GM19452 (cell line): ENCODE data around the gene ASCC2.
A peak's percentile ranks its signal among the peaks of the same experiment; 100 is the strongest.

Experiments
- ATAC-seq: cut with Tn5 transposase; IDR thresholded peaks from one replicate; pipeline ENCODE4 v1.9.1; 2021; ENCODE audit not compliant: unreplicated experiment

The ASCC2 gene

DNA sequence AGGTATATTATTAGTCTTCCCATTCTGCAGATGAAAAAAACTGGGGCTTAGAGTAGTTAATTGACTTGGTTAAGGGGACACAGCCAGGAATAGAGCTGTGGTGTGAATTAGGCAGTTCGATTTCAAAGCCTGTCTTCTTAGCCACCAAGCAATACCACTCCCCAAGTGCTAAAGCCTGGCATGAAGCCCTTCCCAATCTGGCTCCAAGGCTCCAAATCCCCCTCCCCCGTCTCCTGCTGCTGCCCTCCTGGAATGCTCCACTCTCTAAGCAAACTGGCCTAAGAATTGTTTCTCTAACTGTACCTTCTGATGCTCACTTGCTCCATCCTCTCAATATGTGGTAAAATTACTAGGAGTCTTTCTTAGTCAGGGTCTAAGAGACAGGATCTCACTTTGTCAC lies 18.6 kb downstream of the ASCC2 start:
- ATAC-seq, result no peak

DNA sequence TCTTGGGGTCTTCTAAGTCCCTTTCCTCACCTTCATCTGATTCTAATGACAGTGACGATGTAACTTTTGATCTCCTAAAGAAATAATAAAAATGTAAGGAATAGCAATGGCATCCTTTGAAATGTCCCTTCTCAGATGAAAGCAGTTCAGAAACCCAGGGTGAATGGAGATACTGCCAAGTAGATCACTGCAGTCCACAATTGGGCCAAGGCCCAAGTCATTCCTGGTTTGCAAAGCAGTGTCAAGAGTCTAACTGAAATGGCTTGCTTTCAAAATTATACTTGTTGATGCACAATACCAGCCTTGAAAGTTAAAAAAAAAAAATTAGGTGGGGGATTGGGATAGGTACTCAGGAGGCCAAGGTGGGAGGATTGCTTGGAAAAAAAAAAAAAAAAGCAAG lies 20.4 kb downstream of the ASCC2 start:
- ATAC-seq, result no peak

DNA sequence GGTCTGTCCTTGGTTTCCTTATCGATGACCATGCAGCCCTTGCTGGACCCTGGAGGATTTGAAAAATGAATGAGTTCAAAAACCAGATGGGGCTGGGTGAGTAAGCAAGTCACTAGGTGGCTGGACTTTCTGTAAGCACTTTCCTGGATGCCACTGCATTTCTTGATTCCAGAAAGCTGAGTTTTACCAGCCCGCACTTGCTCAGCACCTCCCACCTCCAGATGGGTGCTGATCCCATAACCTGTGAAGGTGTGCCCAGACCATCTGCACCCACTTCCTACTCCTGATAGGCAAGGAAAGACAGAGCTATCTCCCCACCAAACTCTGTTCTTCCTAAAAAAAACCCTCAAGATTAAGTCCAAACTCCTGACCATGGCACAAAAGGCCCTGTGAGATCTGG lies 21.1 kb downstream of the ASCC2 start:
- no peak for ATAC-seq

DNA sequence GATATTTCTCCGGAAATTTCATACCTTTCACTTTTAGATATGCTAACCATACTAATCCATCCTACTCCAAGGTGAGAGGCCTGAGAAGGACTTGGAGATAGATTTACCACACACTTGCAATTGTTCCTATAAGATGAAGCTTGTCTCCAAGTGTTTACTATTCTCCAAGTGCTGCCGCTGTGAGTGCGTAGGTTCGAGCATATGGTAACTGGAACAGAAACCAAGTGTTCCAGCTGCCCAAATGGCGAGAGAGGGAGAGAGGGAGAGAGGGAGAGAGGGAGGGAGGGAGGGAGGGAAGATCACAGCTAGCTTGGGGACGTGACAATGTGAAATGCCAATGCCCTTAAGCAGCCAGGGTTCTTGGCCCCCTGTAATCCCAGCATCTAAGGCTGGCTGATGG lies 21.5 kb downstream of the ASCC2 start:
- no peak for ATAC-seq

DNA sequence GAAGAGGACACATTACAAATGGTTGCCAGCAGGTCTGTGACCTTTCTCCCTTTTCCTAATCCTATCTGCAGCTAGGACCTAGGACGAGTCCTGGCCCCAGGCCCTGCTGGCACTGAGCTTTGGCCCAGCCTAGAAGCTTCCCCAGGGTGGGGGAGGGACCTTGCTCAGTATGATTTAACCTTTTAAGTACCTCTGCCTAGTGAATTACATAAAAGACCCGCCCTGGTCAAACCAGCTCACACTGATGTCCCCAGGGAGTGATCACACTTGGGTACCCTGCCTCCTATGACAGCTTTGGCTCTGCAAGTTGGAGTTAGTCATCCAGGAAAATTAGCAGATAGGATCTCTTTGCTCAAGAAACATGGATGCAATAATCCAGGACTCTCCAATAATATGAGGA lies 21.9 kb downstream of the ASCC2 start:
- no peak for ATAC-seq

DNA sequence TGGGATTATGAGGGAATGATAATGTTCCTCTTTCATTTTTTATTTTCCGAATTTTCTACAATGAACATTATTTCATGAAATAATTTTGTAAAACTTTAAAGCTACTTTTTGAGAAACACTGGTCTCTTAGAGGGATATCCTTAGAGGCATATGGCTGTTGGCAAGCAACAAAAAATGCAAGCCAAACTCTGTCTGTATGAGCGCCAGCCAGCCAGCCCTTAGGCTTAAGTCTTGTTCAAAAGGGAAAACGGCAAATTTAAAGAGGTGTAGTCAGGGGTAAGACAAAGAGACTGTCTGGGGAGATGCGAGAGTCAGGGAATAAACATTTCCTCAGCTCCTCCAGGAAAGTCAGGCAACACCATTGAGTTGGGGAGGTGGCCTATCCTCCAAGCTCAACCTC lies 22.5 kb downstream of the ASCC2 start:
- ATAC-seq, result no peak

DNA sequence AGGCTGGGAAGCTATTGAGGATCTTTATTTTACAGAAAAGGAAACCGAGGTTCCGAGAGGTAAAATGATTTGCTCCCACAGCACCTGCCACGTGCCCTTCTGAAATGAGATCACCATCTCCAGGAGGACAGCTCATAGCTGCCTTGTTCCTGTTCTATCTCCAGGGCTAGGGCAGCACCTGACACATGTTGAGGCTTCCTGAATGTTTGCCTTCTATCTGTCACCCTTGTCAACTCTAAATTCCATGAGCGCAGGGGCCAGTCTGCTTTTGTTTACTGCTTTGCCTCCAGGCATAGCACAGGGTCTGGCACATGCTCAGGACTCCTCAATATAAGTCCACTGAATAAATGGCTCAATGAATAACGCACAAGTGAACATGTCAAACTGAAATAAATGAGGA lies 24.1 kb downstream of the ASCC2 start:
- ATAC-seq, result no peak

DNA sequence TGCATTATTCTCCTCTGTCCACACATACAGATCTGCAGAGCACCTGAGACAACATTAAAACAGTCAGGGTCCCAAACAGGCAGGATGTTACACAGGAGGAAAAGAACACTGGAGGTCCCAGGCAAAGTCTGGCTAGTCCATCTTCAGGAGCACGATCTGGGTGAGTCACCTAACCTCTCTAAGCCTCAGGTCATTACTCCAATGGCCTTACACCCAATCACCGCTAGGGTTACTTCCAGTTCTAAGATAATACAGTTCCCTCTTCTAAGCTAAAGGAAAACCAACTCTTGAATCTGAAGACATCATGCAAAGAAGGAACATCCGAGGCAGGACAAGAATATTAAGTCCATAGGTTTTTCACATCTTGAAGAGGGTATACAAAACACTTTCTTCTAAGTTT lies 24.5 kb downstream of the ASCC2 start:
- no peak for ATAC-seq

DNA sequence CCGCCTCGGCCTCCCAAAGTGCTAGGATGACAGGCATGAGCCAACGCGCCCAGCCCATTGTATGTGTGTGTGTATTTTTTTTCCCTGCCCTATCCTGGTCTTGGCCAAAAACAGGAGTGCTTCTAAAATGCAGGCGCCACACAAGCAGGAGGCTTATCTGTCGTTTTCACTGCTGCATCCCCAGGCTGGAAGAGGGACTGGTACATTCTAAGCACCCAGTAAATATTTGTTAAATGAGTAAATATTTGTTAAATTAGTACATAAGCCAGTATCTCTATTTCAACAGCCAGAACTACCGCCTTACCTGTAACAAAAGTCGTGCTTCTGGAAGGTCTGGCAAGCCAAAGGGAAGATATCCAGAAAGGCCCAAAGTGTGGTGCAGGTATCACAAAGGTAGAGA lies 24.9 kb downstream of the ASCC2 start:
- no peak for ATAC-seq

DNA sequence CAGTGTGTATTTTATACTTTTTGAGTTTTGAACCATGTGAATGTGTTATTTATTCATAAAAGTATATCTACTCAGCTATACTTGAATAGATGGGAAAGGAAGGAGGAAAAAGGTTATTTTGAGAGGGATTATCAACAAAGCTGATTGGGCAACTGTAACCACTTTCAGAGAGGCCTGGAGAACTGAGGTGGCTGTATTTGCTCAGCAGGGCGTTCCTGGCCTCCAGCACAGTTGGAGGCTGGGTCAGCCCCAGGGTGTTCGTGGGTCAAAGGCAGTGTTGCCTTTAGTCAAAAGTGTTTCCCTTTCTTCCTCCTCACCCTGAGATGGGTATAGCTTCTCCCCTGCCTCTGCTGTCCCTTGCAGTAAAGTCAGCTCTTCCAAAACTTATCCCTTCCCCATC lies 26.7 kb downstream of the ASCC2 start:
- no peak for ATAC-seq

DNA sequence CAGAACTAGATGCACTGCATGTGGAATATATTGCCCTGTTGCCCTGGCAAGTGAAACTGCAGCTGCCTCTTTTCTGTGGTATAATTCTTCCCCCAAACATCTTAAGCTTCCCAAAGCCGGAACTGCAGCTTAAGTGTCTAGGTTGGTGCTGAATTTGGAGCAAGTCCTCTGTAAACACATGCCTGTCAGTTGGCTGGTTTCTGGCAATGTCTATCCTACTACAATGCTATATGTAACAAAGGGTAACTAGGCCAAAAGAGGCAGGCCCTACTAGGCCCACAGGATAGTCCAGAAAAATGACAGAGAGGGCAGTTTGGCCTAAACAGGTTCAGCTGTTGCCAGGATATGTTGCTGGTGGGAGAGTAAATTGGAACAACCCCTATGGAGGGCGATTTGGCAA lies 27.9 kb downstream of the ASCC2 start:
- no peak for ATAC-seq

DNA sequence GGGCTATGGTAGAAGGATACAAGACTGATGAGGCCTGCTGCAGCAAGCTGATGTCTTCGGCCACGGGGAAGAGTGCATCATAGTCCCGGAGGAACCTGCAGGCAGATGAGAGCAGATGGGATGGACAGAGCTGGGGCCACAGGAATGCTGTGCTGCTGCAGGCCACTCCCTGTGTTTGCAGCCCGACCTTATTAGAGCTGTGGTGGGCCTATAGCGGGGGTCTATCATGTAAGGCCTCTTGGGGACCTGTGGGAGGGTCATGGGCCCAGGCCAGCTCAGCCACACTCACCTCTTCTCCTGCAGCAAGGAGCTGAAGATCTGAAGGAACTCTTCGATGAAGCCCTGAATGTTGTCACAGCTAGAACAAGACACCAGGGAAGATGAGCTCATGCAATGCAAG lies 31.9 kb downstream of the ASCC2 start:
- ATAC-seq, result no peak

DNA sequence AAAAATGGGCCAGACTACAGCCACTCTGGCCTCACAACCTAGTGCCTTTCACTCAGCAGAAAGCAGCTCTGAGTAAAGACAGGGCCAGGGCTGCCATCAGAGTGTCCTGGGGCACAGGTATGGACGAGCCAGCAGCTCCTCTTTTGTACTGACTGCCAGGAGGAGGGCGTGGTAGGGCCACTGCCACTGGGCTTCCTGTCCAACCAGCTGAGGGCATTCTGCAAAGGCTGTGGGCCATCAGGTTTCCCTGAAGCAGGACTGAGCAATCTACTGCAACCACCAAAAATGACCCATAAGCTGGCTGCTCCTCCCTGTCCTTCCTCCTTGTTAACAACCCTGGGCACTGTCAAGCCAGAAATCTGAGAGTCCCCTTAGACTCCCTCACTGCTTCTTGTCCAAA lies 33.1 kb downstream of the ASCC2 start:
- ATAC-seq, result no peak

DNA sequence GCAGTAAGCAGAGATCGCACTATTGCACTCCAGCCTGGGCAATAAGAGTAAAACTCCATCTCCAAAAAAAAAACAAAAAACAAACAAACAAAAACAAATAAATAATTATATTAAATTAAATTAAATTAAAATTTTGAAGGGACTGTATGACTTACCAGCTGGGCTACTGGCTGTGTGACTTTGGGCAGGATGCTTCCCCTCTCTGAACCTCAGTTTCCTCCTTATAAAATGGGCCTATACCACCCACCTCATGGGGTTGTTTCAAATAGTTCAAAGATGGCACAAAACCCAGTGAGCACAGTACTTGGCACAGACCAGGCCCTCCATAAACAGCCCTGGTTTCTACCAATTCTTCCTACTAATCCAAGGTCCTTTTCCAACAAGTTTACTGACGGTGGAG lies 34.9 kb downstream of the ASCC2 start:
- ATAC-seq, result no peak

DNA sequence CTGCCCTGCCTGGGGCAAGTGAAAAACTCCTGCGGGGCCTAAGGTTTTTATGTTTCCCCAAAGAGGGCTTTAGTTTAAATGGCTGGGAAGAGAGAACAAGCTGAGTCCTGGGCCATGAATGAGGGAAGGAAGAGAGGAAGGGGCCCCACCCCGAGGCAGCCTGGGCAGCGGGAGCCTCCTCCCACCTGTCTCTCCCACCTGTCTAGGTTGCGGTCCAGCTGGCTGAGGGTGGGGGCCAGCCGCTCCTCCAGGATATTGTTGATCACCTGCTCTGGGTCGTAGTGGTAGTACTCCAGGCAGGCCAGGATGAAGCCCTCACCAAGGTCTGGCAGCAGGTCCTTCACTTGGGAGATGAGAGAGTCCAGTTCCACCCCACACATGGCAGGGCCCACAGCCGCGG lies 36.3 kb downstream of the ASCC2 start:
- ATAC-seq, result no peak

DNA sequence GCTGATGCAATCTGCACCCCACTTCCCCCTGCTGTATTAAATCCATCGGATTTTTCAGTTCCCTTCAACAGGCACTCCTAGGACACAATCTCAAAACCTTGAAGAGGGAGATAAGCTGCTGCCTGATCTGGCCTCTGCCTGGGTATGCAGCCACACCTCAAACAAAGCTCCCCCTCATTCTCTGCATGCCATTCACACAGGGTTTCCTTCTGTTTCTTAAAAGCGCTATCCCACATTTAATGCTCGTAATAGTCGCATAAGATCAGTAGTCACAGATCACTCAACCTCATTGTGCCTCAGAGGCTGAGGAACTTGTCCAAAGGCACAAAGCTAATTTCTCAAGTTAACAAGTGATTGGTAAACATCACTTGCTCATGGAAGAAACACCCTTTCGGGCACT lies 36.9 kb downstream of the ASCC2 start:
- no peak for ATAC-seq

DNA sequence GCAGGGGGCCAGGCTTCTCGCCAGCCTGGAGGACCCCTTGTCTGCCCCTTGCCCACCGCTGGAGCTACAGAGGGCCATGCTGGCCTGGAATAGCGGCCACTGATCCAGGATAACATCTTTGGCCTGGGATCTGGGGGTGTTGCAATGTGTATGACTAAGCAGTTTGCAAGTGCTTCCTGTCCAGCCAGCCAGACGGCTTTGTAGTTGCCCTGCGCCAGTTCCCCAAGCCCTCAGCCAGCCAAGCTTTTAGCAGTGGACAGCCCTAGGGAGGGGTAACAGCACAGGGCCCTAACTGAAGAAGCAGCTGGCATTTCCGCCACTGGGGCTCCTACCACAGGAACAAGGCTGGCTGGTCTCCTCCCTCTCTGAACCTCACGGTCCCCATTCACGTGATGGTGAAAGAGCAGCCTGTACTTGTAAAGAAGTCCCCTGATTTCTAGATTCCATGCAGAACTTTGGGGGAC lies 38.8 kb downstream of the ASCC2 start:
- ATAC-seq, result no peak

DNA sequence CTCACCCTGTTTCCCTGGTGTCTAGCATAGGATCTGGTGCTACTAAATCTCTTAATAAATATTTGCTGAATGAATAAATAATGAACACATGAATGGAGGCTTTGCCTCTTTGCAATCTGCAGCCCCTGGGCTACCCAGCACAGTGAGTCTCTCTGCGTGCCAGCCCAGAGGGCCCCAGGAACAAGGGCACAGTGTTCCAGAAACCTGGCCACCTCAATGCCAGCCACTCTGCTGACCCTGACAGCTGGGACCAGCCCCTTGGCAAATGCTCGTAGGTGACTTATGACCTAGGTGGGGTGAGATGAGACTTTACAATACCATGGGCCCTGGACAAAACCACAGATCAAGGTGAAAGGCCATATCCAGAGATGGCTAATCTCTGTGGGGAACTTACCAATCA lies 39.3 kb downstream of the ASCC2 start:
- ATAC-seq, result no peak

DNA sequence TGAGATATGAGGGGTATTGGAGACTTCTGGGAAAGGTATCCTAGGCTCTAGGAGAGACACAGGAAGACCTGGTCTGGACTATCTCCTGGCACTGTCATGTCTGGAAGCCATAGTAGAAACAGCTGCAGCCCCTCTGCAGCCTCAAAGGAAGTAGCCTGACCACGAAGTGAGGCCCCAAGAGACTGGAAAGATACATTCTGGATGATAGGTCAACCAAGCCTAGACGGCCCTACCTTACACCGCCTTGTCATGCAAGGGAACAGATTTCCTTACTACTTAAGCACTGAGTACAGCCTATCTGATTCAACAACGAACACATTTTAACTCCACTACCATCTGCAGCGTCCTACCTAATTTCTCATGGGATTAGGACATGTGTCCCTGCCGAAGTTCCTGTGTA lies 39.8 kb downstream of the ASCC2 start:
- no peak for ATAC-seq

DNA sequence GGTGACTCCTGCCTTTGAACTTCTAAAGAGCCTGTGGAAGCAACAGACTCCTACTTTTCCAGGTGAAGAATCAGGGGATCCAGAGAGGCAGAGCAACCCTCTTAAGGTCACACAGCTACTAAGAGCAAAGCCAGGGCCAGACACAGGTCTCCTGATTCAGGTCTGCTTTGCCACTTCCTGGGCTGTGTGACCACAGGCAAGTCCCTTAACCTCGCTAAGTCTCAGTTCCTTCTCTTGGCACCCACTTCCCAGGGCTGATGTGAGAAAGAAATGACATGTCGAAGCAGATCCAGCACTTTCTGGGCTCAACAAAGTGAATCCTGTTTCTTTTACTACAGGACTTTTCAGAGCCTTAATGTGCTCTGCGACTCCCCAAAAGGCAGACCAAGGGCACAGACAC lies 40.7 kb downstream of the ASCC2 start:
- ATAC-seq, result peak; percentile 66

DNA sequence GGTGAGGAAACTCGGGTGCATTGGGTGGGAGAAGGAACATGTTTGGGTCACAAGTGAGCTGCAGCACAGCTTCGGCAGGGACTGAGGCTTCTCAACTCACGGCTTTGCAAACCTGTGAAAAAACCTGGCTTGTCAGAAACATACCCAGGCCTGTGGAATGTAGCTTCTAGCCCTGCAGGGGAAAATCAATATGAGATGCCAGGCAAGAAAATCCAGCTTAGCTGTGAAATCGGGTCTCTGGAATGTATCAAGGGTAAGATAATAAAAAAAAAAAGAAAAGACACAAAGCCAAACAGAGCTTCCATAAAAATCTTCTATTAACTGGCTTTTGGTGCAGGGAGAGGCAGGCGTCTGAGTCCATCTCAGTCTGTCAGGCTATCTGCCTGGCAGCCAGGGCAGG lies 42.4 kb downstream of the ASCC2 start:
- ATAC-seq, result no peak

DNA sequence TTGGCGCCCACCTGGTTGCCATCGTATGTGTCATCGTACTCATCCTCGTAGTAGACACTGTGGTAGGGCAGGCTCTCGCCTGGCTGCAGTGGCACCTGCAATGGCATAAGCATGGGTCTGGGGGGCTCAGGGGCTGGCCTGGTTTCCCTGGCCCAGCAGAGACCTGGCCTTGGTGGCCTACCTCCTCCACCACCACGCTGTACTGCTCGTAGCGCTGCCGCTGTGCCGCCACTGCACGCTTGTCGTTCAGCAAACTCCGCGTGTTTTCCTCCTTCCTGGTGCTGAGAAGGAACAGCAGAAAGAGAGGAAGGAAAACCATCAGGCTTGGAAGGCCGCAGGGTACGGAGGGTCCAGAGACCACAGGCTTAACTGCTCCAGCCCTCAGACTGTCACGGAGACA lies 44.7 kb downstream of the ASCC2 start:
- ATAC-seq, result no peak

DNA sequence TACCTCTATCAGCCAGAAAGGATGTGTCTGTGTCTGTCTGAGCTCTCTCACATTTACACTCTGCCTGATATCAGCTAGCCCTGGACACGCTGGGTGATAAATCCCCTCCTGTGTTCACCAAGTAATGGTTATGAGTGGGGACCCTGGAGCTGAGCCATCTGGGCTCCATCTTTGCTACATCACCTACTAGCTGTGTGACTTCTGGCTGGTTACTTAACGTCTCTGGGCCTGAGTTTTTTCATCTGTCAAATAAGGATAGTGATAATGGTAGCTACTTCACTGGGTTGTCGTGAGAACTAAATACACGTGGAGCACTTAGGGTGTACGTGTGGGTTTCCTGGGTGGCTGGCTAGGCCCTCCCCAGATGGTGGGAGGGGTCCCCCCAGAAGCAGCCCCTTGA lies 48.0 kb downstream of the ASCC2 start:
- no peak for ATAC-seq
